HUES64 (cell line): ENCODE data around the gene SHISA7.
A peak's percentile ranks its signal among the peaks of the same experiment; 100 is the strongest.

Experiments
- H3K27ac ChIP-seq: 2 replicates; pipeline ENCODE4 v1.7.0; 2013; ENCODE audit warnings: low read depth, low read length, inconsistent platforms
- H3K27me3 ChIP-seq: 2 replicates; pipeline ENCODE4 v1.6.1; 2013; ENCODE audit warnings: mild to moderate bottlenecking, low read length; ENCODE audit not compliant: insufficient read depth
- H3K36me3 ChIP-seq: 2 replicates; pipeline ENCODE4 v1.6.1; 2013; ENCODE audit warnings: mild to moderate bottlenecking, low read length; ENCODE audit not compliant: insufficient read depth
- H3K4me1 ChIP-seq: 2 replicates; pipeline ENCODE4 v1.6.1; 2013; ENCODE audit warnings: mild to moderate bottlenecking, low read length, moderate library complexity; ENCODE audit not compliant: insufficient read depth
- H3K4me3 ChIP-seq: 2 replicates; pipeline ENCODE4 v1.5.1; 2013; ENCODE audit warnings: mild to moderate bottlenecking, low read length, moderate library complexity
- H3K9ac ChIP-seq: 2 replicates; pipeline ENCODE4 v1.6.1; 2013; ENCODE audit warnings: mild to moderate bottlenecking, low read depth, low read length
- H3K9me3 ChIP-seq: 2 replicates; pipeline ENCODE4 v1.6.1; 2013; ENCODE audit warnings: low read depth, low read length; ENCODE audit not compliant: insufficient read depth
- WGBS: fragments of 150-250, 120-280 bp; methylation state at CpG from one replicate; pipeline ENCODE4 v1.1.7; 2013; ENCODE audit warnings: missing lambda C conversion rate; 5-methylcytosine and 5-hydroxymethylcytosine counted together

The SHISA7 gene

GRCh38 chr19:55467236-55468053 lies 24.3 kb upstream of the SHISA7 start:
- peaks cover 5% of the 10 kb centered on the region; the same call in 1 of the 2 replicates for H3K4me1 ChIP-seq
- H3K27me3 ChIP-seq, result peaks cover 19% of the 10 kb centered on the region
- no peak overlapping the region for H3K9ac ChIP-seq
- no peak overlapping the region for H3K4me3 ChIP-seq
- no peak overlapping the region for H3K27ac ChIP-seq
- H3K36me3 ChIP-seq, result no peaks in the 10 kb centered on the region
- 43% methylated on average over 29 of the region's 29 CpGs for WGBS
- H3K9me3 ChIP-seq, result no peaks in the 10 kb centered on the region

- Histone ChIP-seq H3K27ac (no peak overlapping the region), H3K9ac (no peak overlapping the region), H3K4me1 (peaks cover 5% of the 10 kb centered on the region; the same call in 1 of the 2 replicates), H3K36me3 (no peaks in the 10 kb centered on the region), H3K4me3 (no peak overlapping the region), H3K27me3 (peaks cover 19% of the 10 kb centered on the region), H3K9me3 (no peaks in the 10 kb centered on the region)
- 80% methylated on average over 4 of the region's 4 CpGs for WGBS
Measured at GRCh38 chr19:55466241-55466614, 23.1 kb upstream of the SHISA7 start.

- H3K4me3 ChIP-seq, result no peak overlapping the region
- no peak overlapping the region for H3K9ac ChIP-seq
- H3K4me1 ChIP-seq, result peaks cover 5% of the 10 kb centered on the region; the same call in 1 of the 2 replicates
- H3K36me3 ChIP-seq, result no peaks in the 10 kb centered on the region
- no peaks in the 10 kb centered on the region for H3K9me3 ChIP-seq
- peaks cover 19% of the 10 kb centered on the region for H3K27me3 ChIP-seq
- WGBS, result 77% methylated on average over 11 of the region's 11 CpGs
- H3K27ac ChIP-seq, result no peak overlapping the region
Measured at GRCh38 chr19:55465460-55466240, 22.6 kb upstream of the SHISA7 start.

- peak within 1 kb of the TSS; percentile 33; the same call in 1 of the 2 replicates for H3K9ac ChIP-seq
- peaks cover 15% of the 10 kb centered on the region for H3K4me1 ChIP-seq
- peak within 1 kb of the TSS; percentile 33; the same call in 1 of the 2 replicates for H3K27ac ChIP-seq
- no peaks in the 10 kb centered on the region for H3K36me3 ChIP-seq
- 5% methylated on average over 13 of the region's 14 CpGs for WGBS
- no peaks in the 10 kb centered on the region for H3K9me3 ChIP-seq
- H3K4me3 ChIP-seq, result peak within 1 kb of the TSS; percentile 23; the same call in 1 of the 2 replicates
- H3K27me3 ChIP-seq, result peaks cover 19% of the 10 kb centered on the region
Measured at GRCh38 chr19:55464662-55465054, 21.6 kb upstream of the SHISA7 start, which contains the start of gene C19orf85. Gene C19orf85 (minus strand): TSS chr19:55464751. CDS start chr19:55464554, 197 bp downstream.

- 30% methylated on average over 21 of the region's 23 CpGs for WGBS
- peaks cover 19% of the 10 kb centered on the region for H3K27me3 ChIP-seq
- no peaks in the 10 kb centered on the region for H3K9me3 ChIP-seq
- no peaks in the 10 kb centered on the region for H3K36me3 ChIP-seq
- peak overlapping the region; percentile 33; the same call in 1 of the 2 replicates for H3K27ac ChIP-seq
- H3K4me1 ChIP-seq, result peaks cover 16% of the 10 kb centered on the region
- peak overlapping the region; percentile 23; the same call in 1 of the 2 replicates for H3K4me3 ChIP-seq
- H3K9ac ChIP-seq, result peak overlapping the region; percentile 33; the same call in 1 of the 2 replicates
Measured at GRCh38 chr19:55464039-55464661, 21.1 kb upstream of the SHISA7 start.

- Histone ChIP-seq H3K27me3 (peaks cover 19% of the 10 kb centered on the region), H3K4me3 (peak overlapping the region; percentile 23; the same call in 1 of the 2 replicates), H3K9me3 (no peaks in the 10 kb centered on the region), H3K27ac (no peak overlapping the region), H3K9ac (no peak overlapping the region), H3K4me1 (peaks cover 16% of the 10 kb centered on the region), H3K36me3 (no peaks in the 10 kb centered on the region)
- 43% methylated on average over 15 of the region's 15 CpGs for WGBS
Measured at GRCh38 chr19:55463583-55464031, 20.5 kb upstream of the SHISA7 start.

GRCh38 chr19:55462722-55463121 lies 19.6 kb upstream of the SHISA7 start:
- H3K9ac ChIP-seq, result no peak overlapping the region
- no peaks in the 10 kb centered on the region for H3K36me3 ChIP-seq
- H3K4me1 ChIP-seq, result peaks cover 16% of the 10 kb centered on the region
- H3K27ac ChIP-seq, result no peak overlapping the region
- no peak overlapping the region for H3K4me3 ChIP-seq
- peaks cover 19% of the 10 kb centered on the region for H3K27me3 ChIP-seq
- H3K9me3 ChIP-seq, result no peaks in the 10 kb centered on the region
- 76% methylated on average over 11 of the region's 11 CpGs for WGBS

- Histone ChIP-seq H3K9me3 (no peaks in the 10 kb centered on the region), H3K4me1 (peaks cover 16% of the 10 kb centered on the region), H3K36me3 (no peaks in the 10 kb centered on the region), H3K27ac (no peak overlapping the region), H3K4me3 (peak overlapping the region; percentile 47), H3K27me3 (peaks cover 19% of the 10 kb centered on the region), H3K9ac (0 out of 2 replicates have a peak overlapping the region, but pooled peaks have one; percentile 22)
- 32% methylated on average over 26 of the region's 27 CpGs for WGBS
Measured at GRCh38 chr19:55461974-55462626, 19.0 kb upstream of the SHISA7 start.

- WGBS, result under 1% methylated on average over 54 of the region's 54 CpGs
- peak within 1 kb of the TSS; percentile 96 for H3K27ac ChIP-seq
- peaks cover 18% of the 10 kb centered on the region for H3K27me3 ChIP-seq
- peak within 1 kb of the TSS; percentile 82 for H3K9ac ChIP-seq
- peaks cover 16% of the 10 kb centered on the region for H3K4me1 ChIP-seq
- H3K9me3 ChIP-seq, result no peaks in the 10 kb centered on the region
- H3K36me3 ChIP-seq, result no peaks in the 10 kb centered on the region
- H3K4me3 ChIP-seq, result peak within 1 kb of the TSS; percentile 76
Measured at GRCh38 chr19:55461259-55461973, 18.3 kb upstream of the SHISA7 start, which contains the start of gene ISOC2. Gene ISOC2 (minus strand): TSS chr19:55461642. CDS start chr19:55456486, 5,156 bp downstream.
